EL (cell line): Measurements from ENCODE around the gene CSTB.

Experiments
- DNase-seq: peaks from one replicate; pipeline ENCODE4 v3.0.0-alpha.2; 2016

Gene CSTB

DNA sequence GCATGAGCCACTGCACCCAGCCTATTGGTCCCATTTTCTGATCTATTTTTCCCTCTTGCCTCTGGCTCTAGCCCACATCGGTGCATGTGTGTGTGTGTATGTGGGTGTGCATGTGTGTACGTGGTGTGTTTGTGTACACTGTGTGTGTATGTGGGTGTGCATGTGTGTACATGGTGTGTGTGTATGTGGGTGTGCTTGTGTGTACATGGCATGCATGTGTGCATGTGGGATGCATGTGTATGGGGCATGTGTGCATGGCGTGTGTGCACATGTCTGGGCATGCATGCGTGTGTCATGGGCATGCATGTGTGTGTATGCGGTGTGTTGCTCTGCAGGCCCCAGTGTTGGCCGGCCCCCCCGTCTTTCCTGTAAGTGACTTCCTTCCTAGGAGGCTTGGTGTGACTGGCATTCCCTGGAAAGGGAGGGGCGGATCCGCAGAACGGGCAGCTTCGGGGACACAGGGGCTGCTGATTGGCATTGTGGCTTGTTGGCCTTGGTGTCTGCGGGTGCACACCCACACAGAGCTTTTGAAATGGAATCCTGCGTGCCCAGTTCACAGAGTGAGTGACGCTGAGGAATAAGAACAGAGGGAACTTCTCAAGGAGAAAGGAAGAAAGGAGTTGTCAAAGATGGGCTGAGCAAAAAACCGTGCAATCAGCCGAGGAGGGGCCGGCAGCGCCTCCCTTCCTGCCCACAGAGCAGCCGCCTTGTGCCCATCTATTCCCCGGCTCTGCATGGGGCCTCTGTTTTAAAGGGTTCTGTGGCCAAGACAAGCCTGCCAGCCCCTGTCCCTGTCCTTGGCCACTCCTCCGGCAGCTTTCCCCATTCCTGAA is 49.2 kb downstream of the CSTB start:
- DNase-seq = no peak
